ENCODE data around the gene WWOX. TPM values are rescaled to one million over a fixed set of nuclear protein-coding genes. Genes with fewer than 3 reads are reported as not detected.

WWOX gene
- polyA plus RNA-seq, 1 donor (not counting 4 experiments of a cell fraction or from before 2014, with no cell fraction given): 5.1 TPM

DNA sequence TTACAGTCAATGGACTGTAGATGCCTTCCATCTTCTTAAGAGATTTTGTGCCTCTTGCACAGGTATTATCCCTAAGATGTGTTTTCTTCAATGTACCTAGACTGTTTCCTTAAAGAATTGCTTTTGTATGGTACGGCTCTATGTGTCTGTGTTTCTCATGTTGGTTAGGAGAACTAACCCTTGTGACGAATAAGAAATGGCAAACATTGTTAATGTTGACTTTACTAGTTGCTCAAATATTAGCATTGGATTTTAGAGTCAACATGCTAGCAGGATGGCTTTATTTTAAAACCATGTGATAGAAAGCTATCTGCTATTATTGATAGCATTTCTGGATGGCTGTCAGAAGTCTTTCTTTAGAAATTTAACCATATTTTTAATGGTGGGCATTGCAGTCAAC is 34.5 kb downstream of the WWOX start:
- TF ChIP-seq EZH2 (IDR thresholded peaks at IDR 0.05; ENCODE audit: low read length): no peak
- TF ChIP-seq, protein P1, sequence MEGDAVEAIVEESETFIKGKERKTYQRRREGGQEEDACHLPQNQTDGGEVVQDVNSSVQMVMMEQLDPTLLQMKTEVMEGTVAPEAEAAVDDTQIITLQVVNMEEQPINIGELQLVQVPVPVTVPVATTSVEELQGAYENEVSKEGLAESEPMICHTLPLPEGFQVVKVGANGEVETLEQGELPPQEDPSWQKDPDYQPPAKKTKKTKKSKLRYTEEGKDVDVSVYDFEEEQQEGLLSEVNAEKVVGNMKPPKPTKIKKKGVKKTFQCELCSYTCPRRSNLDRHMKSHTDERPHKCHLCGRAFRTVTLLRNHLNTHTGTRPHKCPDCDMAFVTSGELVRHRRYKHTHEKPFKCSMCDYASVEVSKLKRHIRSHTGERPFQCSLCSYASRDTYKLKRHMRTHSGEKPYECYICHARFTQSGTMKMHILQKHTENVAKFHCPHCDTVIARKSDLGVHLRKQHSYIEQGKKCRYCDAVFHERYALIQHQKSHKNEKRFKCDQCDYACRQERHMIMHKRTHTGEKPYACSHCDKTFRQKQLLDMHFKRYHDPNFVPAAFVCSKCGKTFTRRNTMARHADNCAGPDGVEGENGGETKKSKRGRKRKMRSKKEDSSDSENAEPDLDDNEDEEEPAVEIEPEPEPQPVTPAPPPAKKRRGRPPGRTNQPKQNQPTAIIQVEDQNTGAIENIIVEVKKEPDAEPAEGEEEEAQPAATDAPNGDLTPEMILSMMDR (optimal IDR thresholded peaks at IDR 0.05 in 1 of 3, IDR thresholded peaks at IDR 0.05 in 1 of 3, conservative IDR thresholded peaks at IDR 0.05 in 1 of 3; ENCODE audit: extremely low read depth in 1 of 3, insufficient read depth in 2 of 3, low read length in 3 of 3): no peak
- H2AFZ ChIP-seq (ENCODE audit: control insufficient read depth, low read length): no peak overlapping the region
- no peak overlapping the region for H3K9ac ChIP-seq (ENCODE audit: control insufficient read depth, extremely low read depth, insufficient read depth, low read length)
- no peaks in the 10 kb centered on the region for H3K79me2 ChIP-seq (ENCODE audit: control insufficient read depth, insufficient read depth, low read length)
- no peak overlapping the region for H3K27ac ChIP-seq (ENCODE audit: control insufficient read depth, insufficient read depth, low read length)
- dilution Hi-C loops (cut with MboI; ENCODE audit: extremely low pct_ligation_motif_present, low sequenced_read_pairs): no loop called here
- no peak overlapping the region for H3K4me2 ChIP-seq (ENCODE audit: control insufficient read depth, extremely low read depth, insufficient read depth, low read depth, low read length)
- H3K9me3 ChIP-seq (ENCODE audit: control insufficient read depth, low read depth, low read length): no peaks in the 10 kb centered on the region
- peaks cover 2% of the 10 kb centered on the region for H3K9me1 ChIP-seq (ENCODE audit: control insufficient read depth, extremely low read depth, insufficient read depth, low read length)
- no peaks in the 10 kb centered on the region for H3K27me3 ChIP-seq (ENCODE audit: control insufficient read depth, extremely low read depth, insufficient read depth, low read length)
- H3K4me3 ChIP-seq (ENCODE audit: control insufficient read depth in 2 of 3, extremely low read depth in 1 of 3, insufficient read depth in 2 of 3, low read depth in 1 of 3, low read length in 3 of 3): no peak overlapping the region
- no peaks in the 10 kb centered on the region for H4K20me1 ChIP-seq (ENCODE audit: control insufficient read depth, extremely low read depth, insufficient read depth, low read length)
- FAIRE-seq (no peak), DNase-seq (ENCODE audit: low read depth, low spot score) (no peak)
- H3K36me3 ChIP-seq (ENCODE audit: control insufficient read depth in 2 of 2, extremely low read depth in 1 of 2, insufficient read depth in 2 of 2, low read length in 2 of 2): no peaks in the 10 kb centered on the region
- no peaks in the 10 kb centered on the region for H3K4me1 ChIP-seq (ENCODE audit: control insufficient read depth, extremely low read depth, insufficient read depth, low read length)

DNA sequence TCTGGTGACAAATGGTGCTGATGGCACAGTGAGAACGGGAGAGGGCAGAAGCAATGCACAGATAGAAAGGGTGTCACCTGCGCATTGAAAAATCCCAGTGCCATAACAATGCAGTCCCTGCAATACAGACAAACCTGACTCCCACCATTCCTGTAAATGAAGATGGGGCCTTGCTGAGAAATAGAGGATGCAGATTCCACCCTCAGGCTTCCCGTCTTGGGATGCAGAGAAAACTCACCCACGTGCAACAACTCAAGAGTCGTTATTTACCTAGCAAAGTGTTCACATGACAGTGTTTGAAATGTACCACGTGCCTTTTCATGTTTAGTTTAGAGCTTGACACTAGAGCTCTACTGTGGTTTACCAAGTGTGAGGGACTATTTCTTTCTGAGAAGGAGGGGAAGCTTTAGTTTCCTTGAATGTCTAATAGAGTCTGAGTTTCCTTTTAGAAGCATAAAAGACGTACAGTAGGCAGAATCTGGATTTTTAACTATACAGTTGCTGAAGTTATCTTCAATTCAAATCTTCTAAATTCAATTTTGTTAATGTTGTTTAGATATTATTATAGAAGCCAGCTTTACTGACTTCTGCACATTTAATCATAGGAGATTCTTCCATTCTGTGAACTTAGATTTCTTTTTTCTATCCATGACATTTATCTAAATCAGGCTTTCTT is 35.6 kb downstream of the WWOX start:
- no peaks in the 10 kb centered on the region for H4K20me1 ChIP-seq (ENCODE audit: control insufficient read depth, extremely low read depth, insufficient read depth, low read length)
- no peak overlapping the region for H3K4me3 ChIP-seq (ENCODE audit: control insufficient read depth in 2 of 3, extremely low read depth in 1 of 3, insufficient read depth in 2 of 3, low read depth in 1 of 3, low read length in 3 of 3)
- H3K27me3 ChIP-seq (ENCODE audit: control insufficient read depth, extremely low read depth, insufficient read depth, low read length): no peaks in the 10 kb centered on the region
- H3K79me2 ChIP-seq (ENCODE audit: control insufficient read depth, insufficient read depth, low read length): no peaks in the 10 kb centered on the region
- no peaks in the 10 kb centered on the region for H3K4me1 ChIP-seq (ENCODE audit: control insufficient read depth, extremely low read depth, insufficient read depth, low read length)
- H3K9me3 ChIP-seq (ENCODE audit: control insufficient read depth, low read depth, low read length): no peaks in the 10 kb centered on the region
- no peak overlapping the region for H3K4me2 ChIP-seq (ENCODE audit: control insufficient read depth, extremely low read depth, insufficient read depth, low read depth, low read length)
- H3K9ac ChIP-seq (ENCODE audit: control insufficient read depth, extremely low read depth, insufficient read depth, low read length): no peak overlapping the region
- H3K9me1 ChIP-seq (ENCODE audit: control insufficient read depth, extremely low read depth, insufficient read depth, low read length): peaks cover 2% of the 10 kb centered on the region
- no peak for DNase-seq (ENCODE audit: low read depth, low spot score)
- H3K36me3 ChIP-seq (ENCODE audit: control insufficient read depth in 2 of 2, extremely low read depth in 1 of 2, insufficient read depth in 2 of 2, low read length in 2 of 2): no peaks in the 10 kb centered on the region
- TF ChIP-seq, protein P1 (optimal IDR thresholded peaks at IDR 0.05 in 1 of 3, IDR thresholded peaks at IDR 0.05 in 1 of 3, conservative IDR thresholded peaks at IDR 0.05 in 1 of 3; ENCODE audit: extremely low read depth in 1 of 3, insufficient read depth in 2 of 3, low read length in 3 of 3): no peak
- no peak for TF ChIP-seq EZH2 (IDR thresholded peaks at IDR 0.05; ENCODE audit: low read length)
- FAIRE-seq: no peak
- no peak overlapping the region for H2AFZ ChIP-seq (ENCODE audit: control insufficient read depth, low read length)
- no peak overlapping the region for H3K27ac ChIP-seq (ENCODE audit: control insufficient read depth, insufficient read depth, low read length)
- dilution Hi-C loops (cut with MboI; ENCODE audit: extremely low pct_ligation_motif_present, low sequenced_read_pairs): no loop called here

Data from keratinocyte (primary cell).